ENCODE results near the gene MCCD1. TPM values are rescaled to one million over a fixed set of nuclear protein-coding genes. Genes with fewer than 3 reads are reported as not detected.
"Not testable (repeated sequence)": the region's sequence is repeated elsewhere in the genome, so short reads cannot be mapped to it uniquely, and the experiment has no call there.

Gene MCCD1
- total RNA-seq, 3 donors from 2014 or later = not detected

GRCh38 chr6:31496826-31497225, 31.9 kb upstream of the MCCD1 start:
- H3K27me3 Mint-ChIP-seq (ENCODE audit: low read depth); ATAC-seq; DNase-seq; H3K9me3 Mint-ChIP-seq; H3K36me3 Mint-ChIP-seq (ENCODE audit: insufficient read depth): not testable (repeated sequence)
- H3K4me1 Mint-ChIP-seq (ENCODE audit: low read depth) = peaks cover 68% of the 10 kb centered on the region
- H3K4me3 Mint-ChIP-seq = peak overlapping the region; percentile 88

- Mint-ChIP-seq H3K4me3 (peak within 1 kb of the TSS; percentile 88), H3K36me3 (ENCODE audit: insufficient read depth) (no peaks in the 10 kb centered on the region), H3K9me3 (no peaks in the 10 kb centered on the region), H3K27me3 (ENCODE audit: low read depth) (no peaks in the 10 kb centered on the region), H3K4me1 (ENCODE audit: low read depth) (peaks cover 71% of the 10 kb centered on the region)
- DNase-seq (peak; percentile 80), ATAC-seq (peak; percentile 82 to 85)
Measured at GRCh38 chr6:31497531-31498476, 31.0 kb upstream of the MCCD1 start, which contains the start of gene MICB. MICB (plus strand) TSS chr6:31498145; CDS start chr6:31498194, 49 bp downstream.

- DNase-seq = no peak
- H3K9me3 Mint-ChIP-seq = no peaks in the 10 kb centered on the region
- no peaks in the 10 kb centered on the region for H3K27me3 Mint-ChIP-seq (ENCODE audit: low read depth)
- peak overlapping the region; percentile 88 for H3K4me3 Mint-ChIP-seq
- peaks cover 72% of the 10 kb centered on the region for H3K4me1 Mint-ChIP-seq (ENCODE audit: low read depth)
- ATAC-seq = no peak
- no peaks in the 10 kb centered on the region for H3K36me3 Mint-ChIP-seq (ENCODE audit: insufficient read depth)
Measured at GRCh38 chr6:31498748-31499147, 30.0 kb upstream of the MCCD1 start.

- ATAC-seq; H3K27me3 Mint-ChIP-seq (ENCODE audit: low read depth); H3K9me3 Mint-ChIP-seq; DNase-seq; H3K36me3 Mint-ChIP-seq (ENCODE audit: insufficient read depth): not testable (repeated sequence)
- Mint-ChIP-seq H3K4me3 (peak overlapping the region; percentile 88), H3K4me1 (ENCODE audit: low read depth) (peaks cover 71% of the 10 kb centered on the region)
Measured at GRCh38 chr6:31499648-31500047, 29.1 kb upstream of the MCCD1 start.

GRCh38 chr6:31502586-31502985, 26.2 kb upstream of the MCCD1 start:
- H3K4me3 Mint-ChIP-seq = no peak overlapping the region
- ATAC-seq (no peak), DNase-seq (no peak)
- no peaks in the 10 kb centered on the region for H3K27me3 Mint-ChIP-seq (ENCODE audit: low read depth)
- H3K4me1 Mint-ChIP-seq (ENCODE audit: low read depth) = peaks cover 51% of the 10 kb centered on the region
- peaks cover 8% of the 10 kb centered on the region for H3K36me3 Mint-ChIP-seq (ENCODE audit: insufficient read depth)
- H3K9me3 Mint-ChIP-seq = no peaks in the 10 kb centered on the region

GRCh38 chr6:31509036-31509435, 19.7 kb upstream of the MCCD1 start:
- peaks cover 32% of the 10 kb centered on the region for H3K36me3 Mint-ChIP-seq (ENCODE audit: insufficient read depth)
- DNase-seq; ATAC-seq; H3K4me3 Mint-ChIP-seq; H3K4me1 Mint-ChIP-seq (ENCODE audit: low read depth); H3K27me3 Mint-ChIP-seq (ENCODE audit: low read depth); H3K9me3 Mint-ChIP-seq: not testable (repeated sequence)

GRCh38 chr6:31510007-31510406, 18.8 kb upstream of the MCCD1 start:
- peaks cover 32% of the 10 kb centered on the region for H3K36me3 Mint-ChIP-seq (ENCODE audit: insufficient read depth)
- no peaks in the 10 kb centered on the region for H3K9me3 Mint-ChIP-seq
- H3K4me3 Mint-ChIP-seq = no peak overlapping the region
- no peak for DNase-seq
- peaks cover 4% of the 10 kb centered on the region for H3K4me1 Mint-ChIP-seq (ENCODE audit: low read depth)
- no peaks in the 10 kb centered on the region for H3K27me3 Mint-ChIP-seq (ENCODE audit: low read depth)
- ATAC-seq = no peak

GRCh38 chr6:31513456-31514165, 15.2 kb upstream of the MCCD1 start:
- no peak for DNase-seq
- Mint-ChIP-seq H3K9me3 (no peaks in the 10 kb centered on the region), H3K4me3 (no peak overlapping the region), H3K36me3 (ENCODE audit: insufficient read depth) (peaks cover 20% of the 10 kb centered on the region), H3K4me1 (ENCODE audit: low read depth) (no peaks in the 10 kb centered on the region), H3K27me3 (ENCODE audit: low read depth) (no peaks in the 10 kb centered on the region)
- no peak for ATAC-seq

GRCh38 chr6:31521835-31522234, 6.9 kb upstream of the MCCD1 start:
- DNase-seq (no peak), ATAC-seq (no peak)
- Mint-ChIP-seq H3K4me1 (ENCODE audit: low read depth) (no peaks in the 10 kb centered on the region), H3K4me3 (no peak overlapping the region), H3K27me3 (ENCODE audit: low read depth) (peaks cover 2% of the 10 kb centered on the region), H3K36me3 (ENCODE audit: insufficient read depth) (no peaks in the 10 kb centered on the region), H3K9me3 (no peaks in the 10 kb centered on the region)

- peaks cover 2% of the 10 kb centered on the region for H3K4me1 Mint-ChIP-seq (ENCODE audit: low read depth)
- H3K36me3 Mint-ChIP-seq (ENCODE audit: insufficient read depth) = peaks cover 12% of the 10 kb centered on the region
- H3K9me3 Mint-ChIP-seq = no peaks in the 10 kb centered on the region
- H3K4me3 Mint-ChIP-seq = no peak overlapping the region
- ATAC-seq (no peak), DNase-seq (no peak)
- peaks cover 2% of the 10 kb centered on the region for H3K27me3 Mint-ChIP-seq (ENCODE audit: low read depth)
Measured at GRCh38 chr6:31525553-31525931, 3.2 kb upstream of the MCCD1 start.

GRCh38 chr6:31525932-31526591, 2.7 kb upstream of the MCCD1 start:
- ATAC-seq (peak in 1 of 2 donors; percentile 12), DNase-seq (no peak)
- H3K9me3 Mint-ChIP-seq = no peaks in the 10 kb centered on the region
- H3K27me3 Mint-ChIP-seq (ENCODE audit: low read depth) = peaks cover 2% of the 10 kb centered on the region
- H3K4me3 Mint-ChIP-seq = no peak overlapping the region
- H3K4me1 Mint-ChIP-seq (ENCODE audit: low read depth) = peaks cover 2% of the 10 kb centered on the region
- H3K36me3 Mint-ChIP-seq (ENCODE audit: insufficient read depth) = peaks cover 17% of the 10 kb centered on the region

GRCh38 chr6:31528307-31528777, 420 bp upstream of the MCCD1 start:
- Mint-ChIP-seq H3K36me3 (ENCODE audit: insufficient read depth) (peaks cover 27% of the 10 kb centered on the region), H3K27me3 (ENCODE audit: low read depth) (no peaks in the 10 kb centered on the region), H3K4me1 (ENCODE audit: low read depth) (peaks cover 12% of the 10 kb centered on the region), H3K9me3 (no peaks in the 10 kb centered on the region), H3K4me3 (no peak overlapping the region)
- ATAC-seq (peak in 1 of 2 donors; percentile 6), DNase-seq (no peak)

GRCh38 chr6:31529329-31530150, 778 bp downstream of the MCCD1 start:
- peaks cover 33% of the 10 kb centered on the region for H3K36me3 Mint-ChIP-seq (ENCODE audit: insufficient read depth)
- ATAC-seq (peak; percentile 7 to 13), DNase-seq (no peak)
- peaks cover 13% of the 10 kb centered on the region for H3K4me1 Mint-ChIP-seq (ENCODE audit: low read depth)
- no peaks in the 10 kb centered on the region for H3K27me3 Mint-ChIP-seq (ENCODE audit: low read depth)
- no peak overlapping the region for H3K4me3 Mint-ChIP-seq
- no peaks in the 10 kb centered on the region for H3K9me3 Mint-ChIP-seq

Data from activated T-cell treated with anti-CD3 and anti-CD28 coated beads, Interleukin-2, amount 50 U/mL, for 4 hours (primary cell).